AG09319 (cell line): ENCODE measurements around the gene TTLL11.

Experiments
- DNase-seq: peaks from one replicate; pipeline ENCODE4 v3.0.0-alpha.2; 2010; ENCODE audit warnings: low read depth; ENCODE audit errors: extremely low read depth
- TF ChIP-seq, protein P1 (sequence below): IDR thresholded peaks from 2 replicates; pipeline ENCODE4 v1.5.1; 2011; ENCODE audit warnings: low read depth, mild to moderate bottlenecking, inconsistent platforms, low read length, moderate library complexity

The TTLL11 gene

GRCh38 chr9:121865884-121866283 is 227.2 kb downstream of the TTLL11 start:
- TF ChIP-seq, protein P1, sequence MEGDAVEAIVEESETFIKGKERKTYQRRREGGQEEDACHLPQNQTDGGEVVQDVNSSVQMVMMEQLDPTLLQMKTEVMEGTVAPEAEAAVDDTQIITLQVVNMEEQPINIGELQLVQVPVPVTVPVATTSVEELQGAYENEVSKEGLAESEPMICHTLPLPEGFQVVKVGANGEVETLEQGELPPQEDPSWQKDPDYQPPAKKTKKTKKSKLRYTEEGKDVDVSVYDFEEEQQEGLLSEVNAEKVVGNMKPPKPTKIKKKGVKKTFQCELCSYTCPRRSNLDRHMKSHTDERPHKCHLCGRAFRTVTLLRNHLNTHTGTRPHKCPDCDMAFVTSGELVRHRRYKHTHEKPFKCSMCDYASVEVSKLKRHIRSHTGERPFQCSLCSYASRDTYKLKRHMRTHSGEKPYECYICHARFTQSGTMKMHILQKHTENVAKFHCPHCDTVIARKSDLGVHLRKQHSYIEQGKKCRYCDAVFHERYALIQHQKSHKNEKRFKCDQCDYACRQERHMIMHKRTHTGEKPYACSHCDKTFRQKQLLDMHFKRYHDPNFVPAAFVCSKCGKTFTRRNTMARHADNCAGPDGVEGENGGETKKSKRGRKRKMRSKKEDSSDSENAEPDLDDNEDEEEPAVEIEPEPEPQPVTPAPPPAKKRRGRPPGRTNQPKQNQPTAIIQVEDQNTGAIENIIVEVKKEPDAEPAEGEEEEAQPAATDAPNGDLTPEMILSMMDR = no peak
- no peak for DNase-seq

DNA sequence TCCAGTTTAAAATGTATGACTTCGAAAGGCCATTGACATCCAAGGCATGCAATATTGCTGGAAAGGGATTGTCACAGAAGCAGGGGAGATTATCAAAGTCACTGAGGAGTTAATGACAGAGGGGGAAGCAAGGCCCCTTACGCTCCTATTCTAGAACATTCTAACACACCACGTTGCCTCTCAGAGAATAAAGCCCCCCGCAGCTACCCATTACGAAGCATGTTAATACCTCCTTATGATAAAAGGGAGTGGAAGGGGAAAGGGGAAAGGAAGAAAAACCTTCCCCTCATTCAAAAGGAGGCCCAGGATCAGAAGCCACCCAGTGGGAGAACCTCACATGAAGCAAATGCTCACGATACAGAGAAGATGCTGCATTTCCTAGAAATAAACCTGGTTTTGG is 228.0 kb downstream of the TTLL11 start:
- TF ChIP-seq, protein P1 = no peak
- DNase-seq = no peak

DNA sequence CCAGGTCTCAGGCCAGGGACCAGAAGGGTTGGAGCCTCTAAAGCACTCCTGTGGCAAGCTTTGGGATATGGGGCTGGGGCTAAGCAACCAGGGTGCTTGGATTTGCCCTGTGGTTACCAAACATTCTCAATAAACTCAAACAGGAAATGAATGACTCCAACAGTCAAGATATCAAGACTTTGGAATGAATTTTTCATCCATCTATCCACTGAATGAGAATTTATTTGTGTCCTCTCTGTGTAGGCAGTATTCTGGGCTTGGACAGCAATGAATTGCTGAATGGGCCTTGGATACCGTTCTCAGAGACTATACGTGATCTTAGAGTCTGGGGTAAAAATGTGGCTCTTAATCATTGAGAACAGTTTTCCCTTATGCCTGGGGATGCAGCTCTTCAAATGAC is 229.2 kb downstream of the TTLL11 start:
- TF ChIP-seq, protein P1 = no peak
- DNase-seq = no peak

DNA sequence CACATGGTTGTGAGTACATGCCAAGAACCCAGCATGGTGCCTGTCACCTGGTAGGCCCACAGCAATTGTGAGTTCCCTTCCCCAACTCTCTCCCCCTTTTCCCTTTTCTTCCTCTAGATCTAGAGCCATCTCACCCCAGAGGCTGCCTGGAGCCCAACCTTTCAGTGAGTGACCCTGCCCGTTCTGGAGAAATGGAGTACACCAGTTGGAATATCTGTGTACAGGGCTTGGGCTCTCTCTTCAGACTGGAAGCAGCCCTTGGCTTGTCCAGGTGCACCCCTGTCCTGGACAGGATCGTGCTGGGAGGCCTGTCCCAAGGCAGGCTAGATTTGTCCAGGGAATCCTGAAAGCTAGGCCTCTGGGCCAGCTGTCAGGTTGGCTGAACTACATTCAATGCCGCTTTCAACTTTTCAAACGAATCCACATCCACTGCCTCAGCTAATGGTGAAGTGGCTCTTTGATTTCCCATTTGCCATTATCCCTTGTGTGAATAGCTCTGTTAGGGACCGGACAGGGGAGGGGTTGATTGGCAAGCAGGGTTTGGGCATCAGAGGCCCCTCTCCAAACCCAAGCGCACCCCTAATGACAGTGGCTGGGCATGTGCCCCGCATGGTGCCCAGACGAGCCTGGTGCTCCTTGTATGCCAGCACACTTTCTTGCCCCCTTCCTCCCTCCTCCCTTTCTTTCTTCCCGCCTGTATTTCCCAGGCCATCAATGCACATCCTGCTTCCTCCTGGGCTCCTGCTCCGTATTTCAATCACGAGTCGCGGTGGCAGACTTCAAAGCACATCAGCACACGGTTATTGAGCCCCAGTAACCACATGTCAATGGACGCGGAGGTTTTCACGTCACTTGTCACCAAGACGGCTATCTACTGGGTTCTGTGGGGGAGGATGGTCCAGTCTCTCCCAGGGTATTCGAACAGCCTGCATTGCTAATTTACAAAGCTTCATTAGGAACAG is 230.5 kb downstream of the TTLL11 start:
- DNase-seq = no peak
- TF ChIP-seq, protein P1 = no peak

- TF ChIP-seq, protein P1 = peak; percentile 20
- DNase-seq = no peak
Observed at GRCh38 chr9:121861501-121862180, 231.5 kb downstream of the TTLL11 start.

- peak; percentile 76 for DNase-seq
- TF ChIP-seq, protein P1 = no peak
Observed at GRCh38 chr9:121860744-121861143, 232.4 kb downstream of the TTLL11 start.

GRCh38 chr9:121860213-121860612 is 232.9 kb downstream of the TTLL11 start:
- DNase-seq = no peak
- TF ChIP-seq, protein P1 = no peak
